Peyer's patch (tissue), 4 donors: ENCODE results near the gene ZDHHC17. TPM values are rescaled to one million over a fixed set of nuclear protein-coding genes. Genes with fewer than 3 reads are reported as not detected.

ENCODE experiments used
- DNase-seq, 3 donors: peaks; one replicate each; pipeline ENCODE4 v3.0.0-alpha.2; 2017 to 2019
- H3K27ac ChIP-seq, 4 donors: fragments of 200-600 bp; sonication (generic); one replicate each; pipeline ENCODE4 v1.5.1; 2016 to 2019
- H3K27me3 ChIP-seq, 2 donors: fragments of 200-600 bp; sonication (generic); one replicate each; pipeline ENCODE4 v1.5.1; 2019
- H3K36me3 ChIP-seq, 3 donors: fragments of 200-600 bp; sonication (generic); one replicate each; pipeline ENCODE4 v1.5.1; 2016 to 2019
- H3K4me1 ChIP-seq, 4 donors: fragments of 200-600 bp; sonication (generic); one replicate each; pipeline ENCODE4 v1.5.1; 2016 to 2019
- H3K4me3 ChIP-seq, 4 donors: fragments of 200-600 bp; sonication (generic); 1 replicate in 3 of 4; 2 replicates in 1 of 4; pipeline ENCODE4 v1.5.1; 2016 to 2019; ENCODE audit warnings: mild to moderate bottlenecking in 1 of 4
- H3K9me3 ChIP-seq, 4 donors: fragments of 200-600 bp; sonication (generic); one replicate each; pipeline ENCODE4 v1.5.1; 2016 to 2019; ENCODE audit warnings: mild to moderate bottlenecking in 1 of 4
- CTCF ChIP-seq, 6 experiments: fragments of 450-650 bp in 4 of 6; fragments of 200-600 bp in 2 of 6; sonication (generic) in 1 of 6; IDR thresholded peaks; one replicate each; pipeline ENCODE4 v1.5.1; 2017 to 2019; ENCODE audit warnings: antibody characterized with exemption in 6 of 6, mild to moderate bottlenecking in 3 of 6, moderate library complexity in 1 of 6
- POLR2A ChIP-seq, 2 donors: fragments of 450-650 bp; IDR thresholded peaks; one replicate each; pipeline ENCODE4 v1.5.1; 2017; ENCODE audit warnings: antibody characterized with exemption in 2 of 2, mild to moderate bottlenecking in 2 of 2, moderate library complexity in 2 of 2
- total RNA-seq, 4 donors: library from RNA; depleted of rRNA; stranded (reverse); fragments of >200 nt; gene quantifications; one replicate each; pipeline ENCODE4 v1.1.0, GENCODE V29; 2016

The ZDHHC17 gene
- total RNA-seq, 4 donors from 2014 or later = 14.7 to 88.3 (median 32.5) TPM

GRCh38 chr12:76804435-76804976 lies 40.6 kb downstream of the ZDHHC17 start:
- DNase-seq = peak in 1 of 3 donors; percentile 70
- H3K4me1 ChIP-seq = peaks cover 0 to 7% (median 0%) of the 10 kb centered on the region in 4 donors
- H3K4me3 ChIP-seq = peak overlapping the region in 1 of 4 donors; percentile 12
- no peak for TF ChIP-seq POLR2A (IDR thresholded peaks at IDR 0.05)
- TF ChIP-seq CTCF (IDR thresholded peaks at IDR 0.05) = no peak
- no peaks in the 10 kb centered on the region for H3K9me3 ChIP-seq
- H3K27me3 ChIP-seq = no peaks in the 10 kb centered on the region
- H3K36me3 ChIP-seq = peaks cover 0 to 24% (median 0%) of the 10 kb centered on the region in 3 donors
- H3K27ac ChIP-seq = no peak overlapping the region

GRCh38 chr12:76810671-76811419 lies 46.9 kb downstream of the ZDHHC17 start:
- Histone ChIP-seq H3K4me1 (no peaks in the 10 kb centered on the region), H3K27ac (no peak overlapping the region), H3K36me3 (peaks cover 0 to 31% (median 0%) of the 10 kb centered on the region in 3 donors), H3K9me3 (no peaks in the 10 kb centered on the region), H3K27me3 (no peaks in the 10 kb centered on the region), H3K4me3 (no peak overlapping the region)
- no peak for DNase-seq
- TF ChIP-seq POLR2A (IDR thresholded peaks at IDR 0.05) (no peak), CTCF (IDR thresholded peaks at IDR 0.05) (no peak)

GRCh38 chr12:76811976-76812375 lies 48.1 kb downstream of the ZDHHC17 start:
- Histone ChIP-seq H3K27ac (no peak overlapping the region), H3K36me3 (peaks cover 0 to 27% (median 0%) of the 10 kb centered on the region in 3 donors)
- no peak for DNase-seq

GRCh38 chr12:76813265-76813664 lies 49.4 kb downstream of the ZDHHC17 start:
- H3K36me3 ChIP-seq = peaks cover 0 to 21% (median 0%) of the 10 kb centered on the region in 3 donors
- no peak overlapping the region for H3K4me3 ChIP-seq
- TF ChIP-seq CTCF (IDR thresholded peaks at IDR 0.05) (no peak), POLR2A (IDR thresholded peaks at IDR 0.05) (no peak)
- no peak for DNase-seq
- no peaks in the 10 kb centered on the region for H3K4me1 ChIP-seq
- no peaks in the 10 kb centered on the region for H3K9me3 ChIP-seq
- no peaks in the 10 kb centered on the region for H3K27me3 ChIP-seq
- H3K27ac ChIP-seq = no peak overlapping the region

More at GRCh38 chr12:76811976-76812375, 48.1 kb downstream of the ZDHHC17 start:
- H3K4me1 ChIP-seq = no peaks in the 10 kb centered on the region
- H3K9me3 ChIP-seq = no peaks in the 10 kb centered on the region
- no peak overlapping the region for H3K4me3 ChIP-seq
- TF ChIP-seq CTCF (IDR thresholded peaks at IDR 0.05) (no peak), POLR2A (IDR thresholded peaks at IDR 0.05) (no peak)
- no peaks in the 10 kb centered on the region for H3K27me3 ChIP-seq

- Histone ChIP-seq H3K9me3 (no peaks in the 10 kb centered on the region), H3K27ac (no peak overlapping the region), H3K27me3 (no peaks in the 10 kb centered on the region), H3K4me1 (no peaks in the 10 kb centered on the region), H3K36me3 (peaks cover 0 to 21% (median 0%) of the 10 kb centered on the region in 3 donors), H3K4me3 (no peak overlapping the region)
- TF ChIP-seq CTCF (IDR thresholded peaks at IDR 0.05) (no peak), POLR2A (IDR thresholded peaks at IDR 0.05) (no peak)
- DNase-seq = no peak
These were observed 50.1 kb downstream of the ZDHHC17 start for GRCh38 chr12:76813972-76814371.
